Naive thymus-derived CD8-positive, alpha-beta T cell (primary cell): ENCODE data around the gene RANGAP1. TPM values are rescaled to one million over a fixed set of nuclear protein-coding genes. Genes with fewer than 3 reads are reported as not detected.
A peak's percentile ranks its signal among the peaks of the same experiment; 100 is the strongest.

Experiments used
- ATAC-seq, 2 donors: fragments of 150-1000 bp; cut with Tn5 transposase in 1 of 2; sonication (Bioruptor Pico), chemical (Tn5 transposase) in 1 of 2; 1 replicate in 1 of 2; 2 replicates in 1 of 2; pipeline ENCODE4 v1.10.0; 2021; ENCODE audit warnings: mild to moderate bottlenecking in 2 of 2, moderate library complexity in 2 of 2
- POLR2A ChIA-PET: fragments of 350-600 bp; sonication (Branson Sonifier 250); formaldehyde crosslinking; loops from one replicate; lab custom pipeline; 2021; ENCODE audit warnings: antibody characterized with exemption; lab: Charles Lee
- DNase-seq, 10 donors: peaks; one replicate each; pipeline versions ENCODE4 v3.0.0 to v3.0.0-alpha.2; 2020 to 2022
- H3K27ac Mint-ChIP-seq, 10 donors: one replicate each; pipeline ENCODE4 v1.8.0; 2020 to 2022; ENCODE audit warnings: mild to moderate bottlenecking in 10 of 10, mixed read lengths in 10 of 10, moderate library complexity in 4 of 10, inconsistent platforms in 1 of 10
- H3K27me3 Mint-ChIP-seq, 5 donors: one replicate each; pipeline ENCODE4 v1.8.0; 2021 to 2022; ENCODE audit warnings: mixed read lengths in 5 of 5
- H3K36me3 Mint-ChIP-seq, 3 donors: one replicate each; pipeline ENCODE4 v1.8.0; 2020 to 2022; ENCODE audit warnings: mixed read lengths in 3 of 3, mild to moderate bottlenecking in 2 of 3, inconsistent platforms in 1 of 3
- H3K4me1 Mint-ChIP-seq, 4 donors: one replicate each; pipeline ENCODE4 v1.8.0; 2021 to 2022; ENCODE audit warnings: mixed read lengths in 4 of 4
- H3K4me3 Mint-ChIP-seq, 10 donors: one replicate each; pipeline ENCODE4 v1.8.0; 2020 to 2022; ENCODE audit warnings: mild to moderate bottlenecking in 10 of 10, mixed read lengths in 10 of 10, moderate library complexity in 6 of 10, inconsistent platforms in 1 of 10
- H3K9me3 Mint-ChIP-seq, 9 donors: one replicate each; pipeline ENCODE4 v1.8.0; 2020 to 2022; ENCODE audit warnings: mixed read lengths in 9 of 9, mild to moderate bottlenecking in 3 of 9, inconsistent platforms in 1 of 9, moderate library complexity in 1 of 9
- microRNA-seq: library from miRNA; unstranded; fragments of <30 nt; microRNA quantifications from one replicate; pipeline ENCODE4 v1.2.0, GENCODE V29; 2022; ENCODE audit warnings: borderline microRNAs expressed
- polyA plus RNA-seq, 3 donors: library from polyadenylated mRNA; unstranded; fragments of 300-500 nt; fragmentation: Illumina TruSeq; gene quantifications; one replicate each; pipeline ENCODE4 v1.2.3, GENCODE V29; 2021
- total RNA-seq, 8 experiments: library from RNA in 2 of 8; stranded (reverse) in 2 of 8; gene quantifications; one replicate each; pipeline ENCODE4 v1.2.3 and lab custom pipeline; 2021 to 2026

RANGAP1 gene
- total and polyA plus RNA-seq, 5 experiments from 2014 or later, result 18.9 to 86.6 (median 30.1) TPM

GRCh38 chr22:41197038-41197972, 88.7 kb downstream of the RANGAP1 start:
- Mint-ChIP-seq H3K27ac (peak overlapping the region in 5 of 10 donors; percentile 30 to 84 (median 37)), H3K27me3 (peaks cover 0 to 4% (median 0%) of the 10 kb centered on the region in 5 donors), H3K4me1 (peaks cover 8 to 15% (median 12%) of the 10 kb centered on the region in 4 donors), H3K9me3 (no peaks in the 10 kb centered on the region), H3K36me3 (no peaks in the 10 kb centered on the region), H3K4me3 (peak overlapping the region; percentile 84 to 94 (median 91))
- POLR2A ChIA-PET, result interaction anchor here (0.6 to 1.5 kb wide), 5 partner anchors 10 to 246 kb away, joined by 3 to 6 read pairs (median 6); partner anchors contain the start of gene RBX1
- DNase-seq (peak; percentile 62 to 90 (median 77)), ATAC-seq (peak; percentile 88 to 94)

Small RNAs within 50 kb of the gene (microRNA-seq; reads per million reads assigned to microRNA genes)
- gene MIR6889, result not detected

Other genes starting within 250 kb of the RANGAP1 start
- gene EP300, start 193.6 kb downstream of the RANGAP1 start, total RNA-seq, result 100 to 1,000 TPM; 106 to 116 TPM
- gene EP300, start 193.6 kb downstream of the RANGAP1 start, polyA plus RNA-seq, result 10 to 100 TPM in 1 of 3 donors, 1 to 10 TPM in 2; 8.3 to 20.3 (median 8.5) TPM
- gene L3MBTL2, start 80.9 kb downstream of the RANGAP1 start, total RNA-seq, result 10 to 100 TPM; 42.2 to 44.2 TPM
- gene L3MBTL2, start 80.9 kb downstream of the RANGAP1 start, polyA plus RNA-seq, result 10 to 100 TPM; 27.5 to 39.9 (median 34.0) TPM
- under 1 TPM; 0.83 to 0.85 TPM for gene CHADL, start 45.3 kb downstream of the RANGAP1 start, total RNA-seq
- 1 to 10 TPM in 2 of 3 donors, under 1 TPM in 1; 0.49 to 1.7 (median 1.3) TPM for gene CHADL, start 45.3 kb downstream of the RANGAP1 start, polyA plus RNA-seq
- gene ZC3H7B, start 15.3 kb upstream of the RANGAP1 start, total RNA-seq, result 10 to 100 TPM; 48.0 to 48.1 TPM
- 1 to 10 TPM in 2 of 3 donors, under 1 TPM in 1; 0.65 to 1.5 (median 1.2) TPM for gene ZC3H7B, start 15.3 kb upstream of the RANGAP1 start, polyA plus RNA-seq
- 1 to 10 TPM; 5.2 to 5.9 TPM for gene TEF, start 95.8 kb upstream of the RANGAP1 start, total RNA-seq
- 1 to 10 TPM; 2.0 to 5.7 (median 4.4) TPM for gene TEF, start 95.8 kb upstream of the RANGAP1 start, polyA plus RNA-seq
- 10 to 100 TPM; 26.2 to 26.4 TPM for gene TOB2, start 160.6 kb upstream of the RANGAP1 start, total RNA-seq
- 10 to 100 TPM in 1 of 3 donors, 1 to 10 TPM in 2; 8.7 to 12.1 (median 9.0) TPM for gene TOB2, start 160.6 kb upstream of the RANGAP1 start, polyA plus RNA-seq
- gene PHF5A, start 182.5 kb upstream of the RANGAP1 start, total RNA-seq, result 10 to 100 TPM; 34.0 to 35.8 TPM
- gene PHF5A, start 182.5 kb upstream of the RANGAP1 start, polyA plus RNA-seq, result 10 to 100 TPM; 17.2 to 21.4 (median 17.9) TPM
- gene ACO2, start 182.9 kb upstream of the RANGAP1 start, total RNA-seq, result 10 to 100 TPM; 67.7 to 75.1 TPM
- 10 to 100 TPM; 64.2 to 91.9 (median 72.3) TPM for gene ACO2, start 182.9 kb upstream of the RANGAP1 start, polyA plus RNA-seq